Calu3 (cell line): ENCODE results near the gene PARM1. TPM values are rescaled to one million over a fixed set of nuclear protein-coding genes. Genes with fewer than 3 reads are reported as not detected.

Source experiments
- BruUV-seq: library from RNA; stranded (reverse); fragments of 400-500 nt; replicated peaks from 2 replicates; lab custom pipeline; 2021; lab: Mats Ljungman, UMichigan
- CTCF ChIA-PET: fragments of 300-600 bp; sonication (Branson Sonifier 250); formaldehyde crosslinking; loops from one replicate; lab custom pipeline; 2022; ENCODE audit warnings: antibody characterized with exemption; lab: Charles Lee
- DNase-seq: peaks from one replicate; pipeline ENCODE4 v3.0.0; 2022
- H3K27ac Mint-ChIP-seq: one replicate; pipeline ENCODE4 v1.8.0; 2022; ENCODE audit warnings: mixed read lengths; ENCODE audit not compliant: unreplicated experiment
- H3K27me3 Mint-ChIP-seq: one replicate; pipeline ENCODE4 v1.8.0; 2022; ENCODE audit warnings: mixed read lengths; ENCODE audit not compliant: unreplicated experiment
- H3K36me3 Mint-ChIP-seq: one replicate; pipeline ENCODE4 v1.8.0; 2022; ENCODE audit warnings: mild to moderate bottlenecking, moderate library complexity, mixed read lengths; ENCODE audit not compliant: insufficient read depth, unreplicated experiment
- H3K4me1 Mint-ChIP-seq: one replicate; pipeline ENCODE4 v1.8.0; 2022; ENCODE audit warnings: mild to moderate bottlenecking, low read depth, mixed read lengths; ENCODE audit not compliant: unreplicated experiment
- H3K4me3 Mint-ChIP-seq: one replicate; pipeline ENCODE4 v1.8.0; 2022; ENCODE audit warnings: mild to moderate bottlenecking, low read depth, moderate library complexity, mixed read lengths; ENCODE audit not compliant: unreplicated experiment
- H3K9me3 Mint-ChIP-seq: one replicate; pipeline ENCODE4 v1.8.0; 2022; ENCODE audit warnings: low read depth, mixed read lengths; ENCODE audit not compliant: unreplicated experiment
- intact Hi-C: fragments of 100-400 bp; cut with micrococcal nuclease; formaldehyde crosslinking; loops from one replicate; pipeline ENCODE4 v1.10.0; 2022; ENCODE audit not compliant: unreplicated experiment
- total RNA-seq: library from RNA; stranded (reverse); gene quantifications from 2 replicates; pipeline ENCODE4 v1.2.3, GENCODE V29; 2022
- TF ChIP-seq, protein P1 (sequence below): fragments of 200-600 bp; IDR thresholded peaks from one replicate; pipeline ENCODE4 v1.8.0; 2022; ENCODE audit warnings: antibody characterized with exemption; ENCODE audit not compliant: unreplicated experiment

The PARM1 gene
- total RNA-seq, 1 experiment from 2014 or later = 4.4 TPM

DNA sequence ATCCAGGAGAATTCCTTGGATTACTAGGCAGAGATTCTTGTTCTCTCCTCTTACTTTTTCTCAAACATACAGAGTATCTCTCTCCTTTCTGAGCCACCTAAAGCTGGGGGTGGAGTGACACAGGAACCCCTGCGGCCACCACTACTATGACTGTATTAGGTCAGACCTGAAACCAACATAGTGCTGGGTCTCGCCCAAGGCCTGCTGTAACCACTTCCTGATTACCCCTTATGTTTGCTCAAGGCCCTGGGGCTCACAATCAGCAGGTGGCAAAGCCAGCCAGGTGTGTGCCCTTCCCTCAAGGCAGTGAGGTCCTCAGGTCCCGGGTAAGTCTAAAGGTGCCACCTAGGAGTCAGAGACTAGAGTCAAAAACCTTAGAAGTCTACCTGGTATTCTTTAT, 166.4 kb downstream of the PARM1 start:
- Mint-ChIP-seq H3K36me3 (no peaks in the 10 kb centered on the region), H3K27me3 (no peaks in the 10 kb centered on the region), H3K4me1 (no peaks in the 10 kb centered on the region), H3K4me3 (no peak overlapping the region), H3K27ac (no peak overlapping the region), H3K9me3 (peaks cover 8% of the 10 kb centered on the region)
- intact Hi-C loops = no loop called here
- TF ChIP-seq, protein P1, sequence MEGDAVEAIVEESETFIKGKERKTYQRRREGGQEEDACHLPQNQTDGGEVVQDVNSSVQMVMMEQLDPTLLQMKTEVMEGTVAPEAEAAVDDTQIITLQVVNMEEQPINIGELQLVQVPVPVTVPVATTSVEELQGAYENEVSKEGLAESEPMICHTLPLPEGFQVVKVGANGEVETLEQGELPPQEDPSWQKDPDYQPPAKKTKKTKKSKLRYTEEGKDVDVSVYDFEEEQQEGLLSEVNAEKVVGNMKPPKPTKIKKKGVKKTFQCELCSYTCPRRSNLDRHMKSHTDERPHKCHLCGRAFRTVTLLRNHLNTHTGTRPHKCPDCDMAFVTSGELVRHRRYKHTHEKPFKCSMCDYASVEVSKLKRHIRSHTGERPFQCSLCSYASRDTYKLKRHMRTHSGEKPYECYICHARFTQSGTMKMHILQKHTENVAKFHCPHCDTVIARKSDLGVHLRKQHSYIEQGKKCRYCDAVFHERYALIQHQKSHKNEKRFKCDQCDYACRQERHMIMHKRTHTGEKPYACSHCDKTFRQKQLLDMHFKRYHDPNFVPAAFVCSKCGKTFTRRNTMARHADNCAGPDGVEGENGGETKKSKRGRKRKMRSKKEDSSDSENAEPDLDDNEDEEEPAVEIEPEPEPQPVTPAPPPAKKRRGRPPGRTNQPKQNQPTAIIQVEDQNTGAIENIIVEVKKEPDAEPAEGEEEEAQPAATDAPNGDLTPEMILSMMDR = no peak
- no peak for DNase-seq
- CTCF ChIA-PET = no interaction called here
- BruUV-seq = no TSS peak

Other genes with a start within 250 kb of the PARM1 start
- gene BTC, start 138.6 kb upstream of the PARM1 start, total RNA-seq = 8.1 and 8.9 TPM in 2 replicates